Breast epithelium (tissue), 4 donors: ENCODE measurements around the gene SF1. TPM values are rescaled to one million over a fixed set of nuclear protein-coding genes. Genes with fewer than 3 reads are reported as not detected.

Source experiments
- DNase-seq, 2 donors: peaks; one replicate each; pipeline ENCODE4 v3.0.0-alpha.2; 2019; ENCODE audit warnings: low spot score in 2 of 2
- H3K27ac ChIP-seq, 2 donors: fragments of 200-600 bp; sonication (generic) in 1 of 2; one replicate each; pipeline ENCODE4 v1.5.1; 2016 to 2019; ENCODE audit warnings: mild to moderate bottlenecking in 1 of 2
- H3K27me3 ChIP-seq, 2 donors: fragments of 200-600 bp; sonication (generic) in 1 of 2; one replicate each; pipeline versions ENCODE4 v1.5.1 to v1.6.0; 2017 to 2019; ENCODE audit warnings: control low read depth in 1 of 2, mild to moderate bottlenecking in 1 of 2
- H3K36me3 ChIP-seq: fragments of 200-600 bp; one replicate; pipeline ENCODE4 v1.5.1; 2019
- H3K4me1 ChIP-seq, 2 donors: fragments of 200-600 bp; sonication (generic); one replicate each; pipeline ENCODE4 v1.5.1; 2016 to 2019; ENCODE audit warnings: control low read depth in 1 of 2
- H3K4me3 ChIP-seq, 3 donors: fragments of 200-600 bp; sonication (generic); 1 replicate in 2 of 3; 2 replicates in 1 of 3; pipeline ENCODE4 v1.5.1; 2016 to 2019; ENCODE audit warnings: mild to moderate bottlenecking in 3 of 3, moderate library complexity in 2 of 3
- H3K9me3 ChIP-seq, 2 donors: fragments of 200-600 bp; sonication (generic) in 1 of 2; one replicate each; pipeline ENCODE4 v1.5.1; 2016 to 2019; ENCODE audit warnings: control low read depth in 1 of 2
- POLR2A ChIP-seq: fragments of 450-650 bp; IDR thresholded peaks from one replicate; pipeline ENCODE4 v1.6.1; 2016; ENCODE audit warnings: antibody characterized with exemption, mild to moderate bottlenecking, moderate library complexity
- POLR2AphosphoS5 ChIP-seq, 3 donors: sonication (generic); formaldehyde crosslinking; IDR thresholded peaks; one replicate each; pipeline ENCODE4 v1.6.1; 2017; ENCODE audit warnings: antibody characterized with exemption in 3 of 3
- intact Hi-C: fragments of 100-400 bp; cut with DNase I; formaldehyde crosslinking; loops from one replicate; pipeline ENCODE4 v1.15.1; 2023; ENCODE audit warnings: low total_unique reads
- total RNA-seq, 3 donors: library from RNA; depleted of rRNA; stranded (reverse); fragments of >200 nt; gene quantifications; one replicate each; pipeline ENCODE4 v1.1.0, GENCODE V29; 2016
- TF ChIP-seq, protein P1 (sequence below), 3 donors: fragments of 450-650 bp; IDR thresholded peaks; one replicate each; pipeline ENCODE4 v1.5.1; 2016 to 2017; ENCODE audit warnings: antibody characterized with exemption in 3 of 3, mild to moderate bottlenecking in 3 of 3, moderate library complexity in 3 of 3

SF1 gene
- total RNA-seq, 3 donors from 2014 or later: 264 to 293 (median 277) TPM

DNA sequence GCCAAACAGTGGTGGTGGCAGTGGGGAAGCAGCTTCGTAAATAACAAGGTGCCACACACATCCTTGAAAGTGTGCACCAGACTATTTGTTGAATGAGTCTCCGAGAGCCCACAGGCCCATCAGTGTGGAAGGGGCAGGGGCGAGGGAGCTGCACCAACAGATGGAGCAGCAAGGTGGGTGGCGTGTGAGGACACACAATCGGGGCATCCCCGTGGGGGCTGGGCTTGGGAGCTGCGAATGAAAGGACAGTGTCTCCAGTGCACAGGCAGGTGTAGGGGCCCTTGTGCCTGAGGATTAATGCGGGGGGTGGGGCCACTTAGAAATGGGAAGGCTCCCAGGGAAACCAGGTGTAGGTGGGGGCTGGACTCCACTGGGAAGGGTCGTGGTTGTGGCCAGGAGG lies 58.2 kb downstream of the SF1 start:
- Histone ChIP-seq H3K4me3 (no peak overlapping the region), H3K4me1 (no peaks in the 10 kb centered on the region), H3K27me3 (peaks cover 2 to 75% of the 10 kb centered on the region in 2 donors), H3K36me3 (no peaks in the 10 kb centered on the region), H3K9me3 (no peaks in the 10 kb centered on the region), H3K27ac (no peak overlapping the region)
- TF ChIP-seq, protein P1, sequence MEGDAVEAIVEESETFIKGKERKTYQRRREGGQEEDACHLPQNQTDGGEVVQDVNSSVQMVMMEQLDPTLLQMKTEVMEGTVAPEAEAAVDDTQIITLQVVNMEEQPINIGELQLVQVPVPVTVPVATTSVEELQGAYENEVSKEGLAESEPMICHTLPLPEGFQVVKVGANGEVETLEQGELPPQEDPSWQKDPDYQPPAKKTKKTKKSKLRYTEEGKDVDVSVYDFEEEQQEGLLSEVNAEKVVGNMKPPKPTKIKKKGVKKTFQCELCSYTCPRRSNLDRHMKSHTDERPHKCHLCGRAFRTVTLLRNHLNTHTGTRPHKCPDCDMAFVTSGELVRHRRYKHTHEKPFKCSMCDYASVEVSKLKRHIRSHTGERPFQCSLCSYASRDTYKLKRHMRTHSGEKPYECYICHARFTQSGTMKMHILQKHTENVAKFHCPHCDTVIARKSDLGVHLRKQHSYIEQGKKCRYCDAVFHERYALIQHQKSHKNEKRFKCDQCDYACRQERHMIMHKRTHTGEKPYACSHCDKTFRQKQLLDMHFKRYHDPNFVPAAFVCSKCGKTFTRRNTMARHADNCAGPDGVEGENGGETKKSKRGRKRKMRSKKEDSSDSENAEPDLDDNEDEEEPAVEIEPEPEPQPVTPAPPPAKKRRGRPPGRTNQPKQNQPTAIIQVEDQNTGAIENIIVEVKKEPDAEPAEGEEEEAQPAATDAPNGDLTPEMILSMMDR (IDR thresholded peaks at IDR 0.05): no peak
- TF ChIP-seq POLR2A: no peak
- TF ChIP-seq POLR2AphosphoS5 (IDR thresholded peaks at IDR 0.05): no peak
- intact Hi-C loops: no loop called here
- DNase-seq: no peak

DNA sequence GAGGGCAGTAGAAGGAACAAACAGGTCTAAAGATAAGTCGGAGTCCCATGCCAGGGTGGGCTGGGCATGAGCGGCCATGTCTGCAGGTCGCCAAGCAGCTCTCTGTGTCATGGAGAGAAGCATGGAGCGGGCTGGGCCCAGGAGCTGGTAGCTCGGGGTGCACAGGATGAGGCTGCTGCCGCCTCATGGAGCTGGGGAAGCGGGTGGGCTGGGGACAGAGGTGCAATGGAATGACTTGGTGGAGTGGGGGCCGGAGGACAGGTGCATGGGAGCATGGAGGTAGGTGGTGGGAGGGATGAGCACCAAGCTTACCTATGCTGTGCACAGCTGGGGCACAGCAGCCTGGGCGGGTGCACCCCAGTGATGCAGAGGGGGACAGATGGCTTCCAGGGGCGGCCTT lies 58.9 kb downstream of the SF1 start:
- H3K36me3 ChIP-seq: no peaks in the 10 kb centered on the region
- intact Hi-C loops: no loop called here
- H3K4me1 ChIP-seq: no peaks in the 10 kb centered on the region
- H3K9me3 ChIP-seq: no peaks in the 10 kb centered on the region
- no peak overlapping the region for H3K27ac ChIP-seq
- H3K4me3 ChIP-seq: no peak overlapping the region
- no peak for DNase-seq
- peaks cover 2 to 82% of the 10 kb centered on the region in 2 donors for H3K27me3 ChIP-seq
- TF ChIP-seq, protein P1 (IDR thresholded peaks at IDR 0.05): no peak
- TF ChIP-seq POLR2A (no peak), POLR2AphosphoS5 (IDR thresholded peaks at IDR 0.05) (no peak)

DNA sequence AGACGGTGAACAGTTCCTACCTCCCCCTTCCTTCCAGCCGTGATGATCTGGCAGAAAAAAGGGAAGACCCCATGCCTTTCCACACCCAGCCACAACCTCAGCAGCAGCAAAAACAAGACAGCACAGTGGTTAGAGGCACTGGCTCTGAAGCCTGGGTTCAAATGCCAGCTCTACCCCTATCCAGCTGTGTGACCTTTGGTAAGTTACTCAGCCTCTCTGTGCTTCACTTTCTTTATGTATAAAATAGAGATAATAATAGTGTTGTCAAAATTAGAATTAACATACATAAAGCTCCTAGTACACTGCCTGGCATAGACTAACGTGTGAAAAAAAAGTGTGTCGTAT lies 59.6 kb downstream of the SF1 start:
- TF ChIP-seq, protein P1 (IDR thresholded peaks at IDR 0.05): no peak
- TF ChIP-seq POLR2A (no peak), POLR2AphosphoS5 (IDR thresholded peaks at IDR 0.05) (no peak)
- peaks cover 0 to under 1% of the 10 kb centered on the region in 2 donors for H3K4me1 ChIP-seq
- H3K9me3 ChIP-seq: no peaks in the 10 kb centered on the region
- no peaks in the 10 kb centered on the region for H3K36me3 ChIP-seq
- H3K27me3 ChIP-seq: peaks cover 3 to 89% of the 10 kb centered on the region in 2 donors
- intact Hi-C loops: no loop called here
- DNase-seq: no peak
- no peak overlapping the region for H3K4me3 ChIP-seq
- no peak overlapping the region for H3K27ac ChIP-seq

DNA sequence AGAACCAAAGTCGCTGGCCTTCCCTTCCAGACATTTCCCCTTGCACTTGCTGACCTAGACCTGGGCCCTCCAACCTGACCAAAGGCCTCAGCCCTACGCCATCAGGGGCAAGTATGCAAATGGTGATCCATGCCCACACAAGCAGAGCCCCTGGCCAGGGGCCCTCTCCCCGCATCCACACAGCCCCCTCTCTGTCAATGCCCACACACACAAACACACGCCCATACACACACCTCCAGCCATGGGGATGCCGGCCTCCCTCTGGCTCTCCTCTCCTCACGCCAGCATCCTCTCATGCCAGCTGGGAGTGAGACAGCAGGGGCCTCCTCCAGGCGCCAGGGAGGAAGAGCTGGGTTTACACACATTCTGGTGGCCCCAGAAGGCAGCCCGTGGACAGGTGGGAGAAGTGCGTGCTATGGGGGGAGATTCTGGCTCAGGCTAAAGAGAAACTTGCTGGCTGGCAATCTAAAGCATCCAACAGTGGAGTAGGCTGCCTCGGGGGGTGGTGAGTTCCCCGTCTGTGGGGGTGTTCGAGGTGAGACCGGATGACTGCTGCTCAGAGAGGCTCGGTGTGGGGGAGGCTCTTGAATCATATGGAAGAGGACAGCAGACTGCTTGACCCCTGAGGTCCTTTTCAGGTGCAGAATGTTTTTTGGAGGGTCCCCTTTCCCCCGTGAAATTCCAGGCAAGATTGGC lies 60.1 kb downstream of the SF1 start:
- Histone ChIP-seq H3K9me3 (no peaks in the 10 kb centered on the region), H3K4me3 (no peak overlapping the region), H3K36me3 (no peaks in the 10 kb centered on the region), H3K27ac (no peak overlapping the region), H3K4me1 (peaks cover 0 to 3% of the 10 kb centered on the region in 2 donors), H3K27me3 (peaks cover 6 to 92% of the 10 kb centered on the region in 2 donors)
- no peak for DNase-seq
- intact Hi-C loops: no loop called here
- TF ChIP-seq, protein P1 (IDR thresholded peaks at IDR 0.05): no peak
- no peak for TF ChIP-seq POLR2AphosphoS5 (IDR thresholded peaks at IDR 0.05)

DNA sequence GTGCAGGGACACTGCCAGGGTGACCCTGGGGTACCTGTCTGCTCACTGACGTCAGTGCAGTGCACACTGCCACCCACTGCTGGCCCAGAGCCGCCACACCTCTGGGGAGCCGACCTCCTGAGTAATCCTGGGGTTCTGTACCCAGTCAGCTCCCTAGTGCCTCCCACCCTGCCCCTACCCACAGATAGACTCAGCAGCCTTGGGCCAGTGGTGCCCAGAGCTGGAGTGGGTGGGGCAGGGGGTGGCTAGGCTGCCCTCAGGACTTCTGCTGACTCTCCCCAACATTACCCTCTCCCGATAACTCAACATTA lies 61.1 kb downstream of the SF1 start:
- Histone ChIP-seq H3K36me3 (no peaks in the 10 kb centered on the region), H3K27me3 (peaks cover 3 to 97% of the 10 kb centered on the region in 2 donors), H3K4me3 (no peak overlapping the region), H3K9me3 (no peaks in the 10 kb centered on the region), H3K27ac (no peak overlapping the region), H3K4me1 (peaks cover 0 to 3% of the 10 kb centered on the region in 2 donors)
- TF ChIP-seq, protein P1 (IDR thresholded peaks at IDR 0.05): no peak
- TF ChIP-seq POLR2A (no peak), POLR2AphosphoS5 (IDR thresholded peaks at IDR 0.05) (no peak)
- intact Hi-C loops: loop anchor here (1.0 kb wide), 1 partner anchor 26 kb away; no protein-coding TSS in a partner anchor
- no peak for DNase-seq
